Esophagus squamous epithelium (tissue), 4 donors: ENCODE data around the gene MANEA.

Experiments used
- POLR2A ChIP-seq, 4 donors: fragments of 450-650 bp; IDR thresholded peaks; one replicate each; pipeline ENCODE4 v1.6.1; 2017; ENCODE audit warnings: antibody characterized with exemption in 4 of 4, mild to moderate bottlenecking in 4 of 4, moderate library complexity in 3 of 4
- TF ChIP-seq, protein P1 (sequence below), 6 experiments: fragments of 450-650 bp in 4 of 6; fragments of 200-600 bp in 2 of 6; sonication (generic) in 2 of 6; IDR thresholded peaks; one replicate each; pipeline ENCODE4 v1.5.1; 2016 to 2019; ENCODE audit warnings: antibody characterized with exemption in 6 of 6, mild to moderate bottlenecking in 4 of 6, moderate library complexity in 4 of 6

DNA sequence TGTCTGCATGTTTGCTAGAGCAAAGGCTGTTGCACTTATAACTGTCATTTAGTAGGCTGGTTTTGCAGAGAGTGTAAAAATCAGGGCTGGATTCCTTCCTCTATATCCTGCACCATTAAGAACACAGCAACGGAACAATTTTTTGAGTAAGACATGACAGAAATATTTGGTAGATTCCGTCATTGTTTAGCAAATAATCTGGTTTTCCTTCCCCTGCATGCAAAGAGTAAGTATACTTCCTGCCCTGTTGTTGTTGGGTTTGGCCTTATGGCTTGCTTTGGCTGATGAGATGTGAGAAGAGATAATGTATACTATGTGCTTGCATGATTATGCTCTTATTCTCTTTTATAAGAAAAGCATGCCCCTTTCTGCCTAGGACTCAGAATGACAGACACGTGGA is 23.8 kb downstream of the MANEA start:
- TF ChIP-seq, protein P1, sequence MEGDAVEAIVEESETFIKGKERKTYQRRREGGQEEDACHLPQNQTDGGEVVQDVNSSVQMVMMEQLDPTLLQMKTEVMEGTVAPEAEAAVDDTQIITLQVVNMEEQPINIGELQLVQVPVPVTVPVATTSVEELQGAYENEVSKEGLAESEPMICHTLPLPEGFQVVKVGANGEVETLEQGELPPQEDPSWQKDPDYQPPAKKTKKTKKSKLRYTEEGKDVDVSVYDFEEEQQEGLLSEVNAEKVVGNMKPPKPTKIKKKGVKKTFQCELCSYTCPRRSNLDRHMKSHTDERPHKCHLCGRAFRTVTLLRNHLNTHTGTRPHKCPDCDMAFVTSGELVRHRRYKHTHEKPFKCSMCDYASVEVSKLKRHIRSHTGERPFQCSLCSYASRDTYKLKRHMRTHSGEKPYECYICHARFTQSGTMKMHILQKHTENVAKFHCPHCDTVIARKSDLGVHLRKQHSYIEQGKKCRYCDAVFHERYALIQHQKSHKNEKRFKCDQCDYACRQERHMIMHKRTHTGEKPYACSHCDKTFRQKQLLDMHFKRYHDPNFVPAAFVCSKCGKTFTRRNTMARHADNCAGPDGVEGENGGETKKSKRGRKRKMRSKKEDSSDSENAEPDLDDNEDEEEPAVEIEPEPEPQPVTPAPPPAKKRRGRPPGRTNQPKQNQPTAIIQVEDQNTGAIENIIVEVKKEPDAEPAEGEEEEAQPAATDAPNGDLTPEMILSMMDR (IDR thresholded peaks at IDR 0.05): no peak
- TF ChIP-seq POLR2A (IDR thresholded peaks at IDR 0.05): no peak
